IMR-90 (cell line): ENCODE results near the gene ABCB4. TPM values are rescaled to one million over a fixed set of nuclear protein-coding genes. Genes with fewer than 3 reads are reported as not detected.

Source experiments
- ATAC-seq: fragments of 200-7000 bp; cut with Tn5 transposase; 2 replicates; pipeline ENCODE4 v1.9.1; 2020; ENCODE audit warnings: low read depth, mild to moderate bottlenecking, moderate library complexity
- BruUV-seq: library from RNA; stranded (reverse); fragments of 400-500 nt; replicated peaks from 2 replicates; lab custom pipeline; 2021; lab: Mats Ljungman, UMichigan
- CTCF ChIA-PET: fragments of 300-600 bp; formaldehyde crosslinking; extraction: SDS; loops from one replicate; lab custom pipeline; 2021; ENCODE audit warnings: antibody characterized with exemption; lab: Yijun Ruan, JAX
- POLR2A ChIA-PET: fragments of 300-600 bp; sonication (Branson Sonifier 250); formaldehyde crosslinking; loops from one replicate; lab custom pipeline; 2022; ENCODE audit warnings: antibody characterized with exemption; ENCODE audit not compliant: unreplicated experiment; lab: Charles Lee
- DNase-seq: peaks from one replicate; pipeline ENCODE4 v3.0.0; 2013
- H2AFZ ChIP-seq: replicated peaks from 2 replicates; pipeline ENCODE3; 2013; ENCODE audit warnings: low read length, mild to moderate bottlenecking; ENCODE audit not compliant: poor library complexity
- H2AK5ac ChIP-seq: 2 replicates; pipeline ENCODE4 v1.6.1; 2013; ENCODE audit warnings: low read depth, low read length, inconsistent platforms
- H2AK9ac ChIP-seq: replicated peaks from 2 replicates; pipeline ENCODE3; 2013; ENCODE audit warnings: mild to moderate bottlenecking, low read depth, low read length, moderate library complexity; ENCODE audit not compliant: poor library complexity
- H2BK120ac ChIP-seq: 2 replicates; pipeline ENCODE4 v1.6.1; 2013; ENCODE audit warnings: low read depth, low read length, inconsistent platforms
- H2BK15ac ChIP-seq: 3 replicates; pipeline ENCODE4 v1.6.1; 2013; ENCODE audit warnings: low read depth, low read length, inconsistent platforms
- H2BK20ac ChIP-seq: 2 replicates; pipeline ENCODE4 v1.6.1; 2013; ENCODE audit warnings: low read depth, mild to moderate bottlenecking, inconsistent platforms, low read length, moderate library complexity
- H2BK5ac ChIP-seq: 2 replicates; pipeline ENCODE4 v1.6.1; 2013; ENCODE audit warnings: mild to moderate bottlenecking, low read depth, low read length, inconsistent platforms; ENCODE audit not compliant: poor library complexity, severe bottlenecking
- H3K14ac ChIP-seq: replicated peaks from 2 replicates; pipeline ENCODE4 v1.6.1; 2013; ENCODE audit warnings: low read depth, low read length, inconsistent platforms
- H3K18ac ChIP-seq: 2 replicates; pipeline ENCODE4 v1.6.1; 2013; ENCODE audit warnings: low read depth, low read length, control low read depth
- H3K23ac ChIP-seq: 2 replicates; pipeline ENCODE4 v1.6.1; 2013; ENCODE audit warnings: low read depth, low read length, inconsistent platforms
- H3K27ac ChIP-seq: 2 replicates; pipeline ENCODE4 v1.5.1; 2013; ENCODE audit warnings: mild to moderate bottlenecking, control low read depth, low read length; ENCODE audit not compliant: insufficient read depth
- H3K27me3 ChIP-seq: 2 replicates; pipeline ENCODE4 v1.6.1; 2013; ENCODE audit warnings: low read length; ENCODE audit not compliant: control insufficient read depth, insufficient read depth
- H3K36me3 ChIP-seq: 2 replicates; pipeline ENCODE4 v1.6.1; 2013; ENCODE audit warnings: low read length, mixed read lengths; ENCODE audit not compliant: control insufficient read depth, insufficient read depth
- H3K4ac ChIP-seq: 2 replicates; pipeline ENCODE4 v1.6.1; 2013; ENCODE audit warnings: low read depth, low read length, inconsistent platforms
- H3K4me1 ChIP-seq: 2 replicates; pipeline ENCODE4 v1.6.1; 2013; ENCODE audit warnings: low read length, mixed read lengths; ENCODE audit not compliant: control insufficient read depth, insufficient read depth
- H3K4me2 ChIP-seq: 2 replicates; pipeline ENCODE4 v1.6.1; 2013; ENCODE audit warnings: low read depth, mild to moderate bottlenecking, control low read depth, low read length, moderate library complexity
- H3K4me3 ChIP-seq: 2 replicates; pipeline ENCODE4 v1.5.1; 2013; ENCODE audit warnings: low read depth, mild to moderate bottlenecking, control low read depth, low read length, moderate library complexity; ENCODE audit not compliant: insufficient read depth
- H3K56ac ChIP-seq: 2 replicates; pipeline ENCODE4 v1.6.1; 2013; ENCODE audit warnings: low read length, inconsistent platforms; ENCODE audit not compliant: insufficient read depth; ENCODE audit errors: extremely low read depth
- H3K79me1 ChIP-seq, 2 experiments: 2 replicates each; pipeline ENCODE4 v1.6.1; 2013; ENCODE audit warnings: low read length in 2 of 2, inconsistent platforms in 1 of 2, low read depth in 1 of 2
- H3K9ac ChIP-seq: 2 replicates; pipeline ENCODE4 v1.6.1; 2013; ENCODE audit warnings: low read depth, low read length, control low read depth
- H3K9me1 ChIP-seq: 2 replicates; pipeline ENCODE4 v1.6.1; 2013; ENCODE audit warnings: low read length, inconsistent platforms; ENCODE audit not compliant: insufficient read depth
- H3K9me3 ChIP-seq: 2 replicates; pipeline ENCODE4 v1.6.1; 2013; ENCODE audit warnings: low read length; ENCODE audit not compliant: control insufficient read depth, insufficient read depth
- H4K20me1 ChIP-seq: 2 replicates; pipeline ENCODE4 v1.6.1; 2013; ENCODE audit warnings: low read length, inconsistent platforms; ENCODE audit not compliant: insufficient read depth
- H4K5ac ChIP-seq: 2 replicates; pipeline ENCODE4 v1.6.1; 2013; ENCODE audit warnings: mild to moderate bottlenecking, low read depth, low read length, control low read depth
- H4K8ac ChIP-seq, 2 experiments: 2 replicates each; pipeline ENCODE4 v1.6.1; 2013; ENCODE audit warnings: low read depth in 2 of 2, low read length in 2 of 2, control low read depth in 1 of 2, inconsistent platforms in 1 of 2
- H4K91ac ChIP-seq: 2 replicates; pipeline ENCODE4 v1.6.1; 2013; ENCODE audit warnings: low read depth, low read length, inconsistent platforms; ENCODE audit not compliant: insufficient read depth
- BHLHE40 ChIP-seq: fragments of 150-350 bp; IDR thresholded peaks from 2 replicates; pipeline ENCODE4 v1.6.1; 2016; ENCODE audit warnings: mild to moderate bottlenecking, low read depth, low read length
- CEBPB ChIP-seq: IDR thresholded peaks from 2 replicates; pipeline ENCODE4 v1.6.1; 2012; ENCODE audit warnings: low read depth, low read length, improper control_type of control experiment
- CHD1 ChIP-seq: IDR thresholded peaks from 2 replicates; pipeline ENCODE4 v1.6.1; 2012; ENCODE audit warnings: low read depth, low read length, improper control_type of control experiment
- CTCF ChIP-seq: conservative IDR thresholded peaks from 2 replicates; pipeline ENCODE4 v1.5.1; 2012; ENCODE audit warnings: mild to moderate bottlenecking, low read depth, low read length, improper control_type of control experiment
- FOS ChIP-seq: fragments of 150-350 bp; IDR thresholded peaks from 2 replicates; pipeline ENCODE4 v1.6.1; 2016; ENCODE audit warnings: low read depth, low read length
- MAFK ChIP-seq: IDR thresholded peaks from 2 replicates; pipeline ENCODE4 v1.6.1; 2012; ENCODE audit warnings: low read depth, low read length, improper control_type of control experiment
- MXI1 ChIP-seq: IDR thresholded peaks from 2 replicates; pipeline ENCODE4 v1.6.1; 2012; ENCODE audit warnings: low read depth, mild to moderate bottlenecking, low read length, moderate library complexity, borderline replicate concordance
- POLR2A ChIP-seq: IDR thresholded peaks from 2 replicates; pipeline ENCODE4 v1.6.1; 2012; ENCODE audit warnings: mild to moderate bottlenecking, low read depth, low read length
- RAD21 ChIP-seq: IDR thresholded peaks from 2 replicates; pipeline ENCODE4 v1.6.1; 2012; ENCODE audit warnings: low read length, improper control_type of control experiment
- RFX5 ChIP-seq: IDR thresholded peaks from 2 replicates; pipeline ENCODE4 v1.8.0; 2012; ENCODE audit warnings: low read depth, mild to moderate bottlenecking, low read length, moderate library complexity
- SMC3 ChIP-seq: fragments of 150-350 bp; IDR thresholded peaks from 2 replicates; pipeline ENCODE4 v1.6.1; 2016; ENCODE audit warnings: low read depth, mild to moderate bottlenecking, antibody characterized with exemption, low read length, moderate library complexity
- WGBS, 2 experiments: methylation state at CpG; one replicate each; pipeline versions ENCODE4 v1.1.5 to v1.1.7; 2013; ENCODE audit warnings: missing lambda C conversion rate in 2 of 2; ENCODE audit not compliant: insufficient read length in 1 of 2; ENCODE audit errors: extremely low coverage in 2 of 2; 5-methylcytosine and 5-hydroxymethylcytosine counted together
- dilution Hi-C: fragments of 300-500 bp; cut with HindIII; formaldehyde crosslinking; loops from one replicate; pipeline ENCODE4 v1.14.3; 2018; ENCODE audit warnings: low sequenced_read_pairs; ENCODE audit not compliant: unreplicated experiment
- in situ Hi-C: fragments of 300-500 bp; cut with MboI; formaldehyde crosslinking; loops from 3 replicates; pipeline ENCODE4 v1.14.3; 2019; ENCODE audit warnings: low sequenced_read_pairs, inconsistent platforms, mixed read lengths
- intact Hi-C: fragments of 100-400 bp; cut with micrococcal nuclease; formaldehyde crosslinking; loops from 2 replicates; pipeline ENCODE4 v1.10.0; 2022
- polyA plus RNA-seq, 3 experiments: library from polyadenylated mRNA; depleted of rRNA; stranded (reverse); fragments of >200 nt; gene quantifications; 2 replicates each; pipeline ENCODE4 v1.2.3, GENCODE V29; 2012; ENCODE audit warnings: low replicate concordance in 1 of 3
- total RNA-seq: library from RNA; depleted of rRNA; stranded (reverse); fragments of >200 nt; gene quantifications from 2 replicates; pipeline ENCODE4 v1.2.3, GENCODE V29; 2012

ABCB4 gene
- total and polyA plus RNA-seq, 2 of the 4 experiments (the other 2 are of a cell fraction) = not detected

GRCh38 chr7:87517891-87518290 lies 42.4 kb upstream of the ABCB4 start:
- POLR2A ChIA-PET = no interaction called here
- Histone ChIP-seq H3K27ac (no peak overlapping the region), H3K9me3 (no peaks in the 10 kb centered on the region), H2BK120ac (no peak overlapping the region), H3K4me2 (no peak overlapping the region), H3K36me3 (no peaks in the 10 kb centered on the region), H4K5ac (no peak overlapping the region), H3K4ac (no peak overlapping the region), H2AK9ac (no peak overlapping the region), H2AFZ (no peak overlapping the region), H3K79me1 (no peaks in the 10 kb centered on the region), H4K91ac (no peak overlapping the region), H4K20me1 (no peaks in the 10 kb centered on the region), H3K9ac (no peak overlapping the region), H3K9me1 (no peaks in the 10 kb centered on the region), H4K8ac (no peak overlapping the region), H3K4me3 (no peak overlapping the region), H3K18ac (no peak overlapping the region), H2BK20ac (no peak overlapping the region), H2BK15ac (no peak overlapping the region), H3K14ac (no peak overlapping the region), H3K23ac (no peak overlapping the region), H2BK5ac (no peak overlapping the region), H3K27me3 (no peaks in the 10 kb centered on the region), H3K4me1 (no peaks in the 10 kb centered on the region), H2AK5ac (no peak overlapping the region), H3K56ac (no peak overlapping the region)
- in situ Hi-C loops = no loop called here
- no peak for ATAC-seq
- CTCF ChIA-PET = no interaction called here
- dilution Hi-C loops = no loop called here
- BruUV-seq = no TSS peak
- TF ChIP-seq POLR2A (no peak), MAFK (no peak), SMC3 (no peak), RFX5 (no peak), CEBPB (no peak), FOS (no peak), CHD1 (no peak), BHLHE40 (no peak), RAD21 (no peak), CTCF (no peak), MXI1 (no peak)
- WGBS, 2 experiments = no CpG with 5 or more reads among the region's 3 CpGs
- intact Hi-C loops = no loop called here
- no peak for DNase-seq
